GM12865 (cell line): ENCODE data around the gene ATM.
"Not testable (repeated sequence)": the region's sequence is repeated elsewhere in the genome, so short reads cannot be mapped to it uniquely, and the experiment has no call there.

ENCODE experiments used
- DNase-seq: peaks from one replicate; pipeline ENCODE4 v3.0.0; 2010; ENCODE audit warnings: low read depth
- H3K4me3 ChIP-seq: 2 replicates; pipeline ENCODE4 v1.5.1; 2011; ENCODE audit warnings: mild to moderate bottlenecking, low read depth, low read length, control low read depth
- CTCF ChIP-seq: IDR thresholded peaks from 2 replicates; pipeline ENCODE4 v1.5.1; 2011; ENCODE audit warnings: low read length, control low read depth, low read depth, inconsistent platforms; ENCODE audit not compliant: insufficient read depth; ENCODE audit errors: missing control alignments

Gene ATM

GRCh38 chr11:108364159-108364558 lies 141.3 kb downstream of the ATM start:
- no peak for TF ChIP-seq CTCF
- H3K4me3 ChIP-seq = no peak overlapping the region
- no peak for DNase-seq

- TF ChIP-seq CTCF = no peak
- H3K4me3 ChIP-seq = no peak overlapping the region
- no peak for DNase-seq
Measured at GRCh38 chr11:108368134-108368533, 145.3 kb downstream of the ATM start.

GRCh38 chr11:108369064-108369463 lies 146.2 kb downstream of the ATM start:
- no peak overlapping the region for H3K4me3 ChIP-seq
- no peak for DNase-seq
- no peak for TF ChIP-seq CTCF

- no peak for TF ChIP-seq CTCF
- H3K4me3 ChIP-seq = no peak overlapping the region
- no peak for DNase-seq
Measured at GRCh38 chr11:108370315-108370714, 147.4 kb downstream of the ATM start.

- no peak for DNase-seq
- TF ChIP-seq CTCF = no peak
- H3K4me3 ChIP-seq = no peak overlapping the region
Measured at GRCh38 chr11:108370990-108371389, 148.1 kb downstream of the ATM start.

- not testable (repeated sequence) for H3K4me3 ChIP-seq, DNase-seq
Measured at GRCh38 chr11:108373505-108373904, 150.6 kb downstream of the ATM start.

GRCh38 chr11:108388576-108388975 lies 165.7 kb downstream of the ATM start:
- TF ChIP-seq CTCF = no peak
- DNase-seq = no peak
- no peak overlapping the region for H3K4me3 ChIP-seq
